ENCODE results near the gene TMEM108. TPM values are rescaled to one million over a fixed set of nuclear protein-coding genes. Genes with fewer than 3 reads are reported as not detected.

TMEM108 gene
- total RNA-seq, 1 donor from 2014 or later = 6.1 TPM

DNA sequence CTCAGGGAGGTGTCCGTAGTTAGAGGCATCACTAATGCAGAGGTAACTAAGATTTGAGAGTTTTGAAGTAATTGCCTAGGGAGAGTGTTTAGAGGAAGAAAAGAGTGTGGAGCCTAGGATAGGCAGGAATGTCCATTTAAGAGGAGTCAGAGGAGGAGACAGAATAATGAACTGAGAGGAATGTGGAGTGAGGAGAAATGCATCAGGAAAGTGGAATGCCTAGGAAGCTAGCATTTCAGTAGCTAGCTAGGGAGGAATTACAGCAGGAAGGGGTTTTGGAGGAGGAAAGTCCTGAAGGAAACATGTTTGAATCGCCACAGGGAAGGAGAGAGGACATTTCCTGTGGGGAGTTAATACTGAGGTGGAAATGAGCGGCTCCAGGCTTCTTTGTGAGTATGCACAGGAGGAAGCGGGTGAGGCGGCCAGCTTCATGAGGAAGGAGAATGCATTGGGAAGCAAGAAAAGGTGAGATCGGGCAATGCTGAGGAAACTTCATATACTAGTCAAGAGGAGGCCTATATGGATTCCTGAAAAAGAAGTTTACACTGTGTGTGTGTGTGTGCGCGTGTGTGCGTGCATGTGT is 154.3 kb downstream of the TMEM108 start:
- TF ChIP-seq, protein P1, sequence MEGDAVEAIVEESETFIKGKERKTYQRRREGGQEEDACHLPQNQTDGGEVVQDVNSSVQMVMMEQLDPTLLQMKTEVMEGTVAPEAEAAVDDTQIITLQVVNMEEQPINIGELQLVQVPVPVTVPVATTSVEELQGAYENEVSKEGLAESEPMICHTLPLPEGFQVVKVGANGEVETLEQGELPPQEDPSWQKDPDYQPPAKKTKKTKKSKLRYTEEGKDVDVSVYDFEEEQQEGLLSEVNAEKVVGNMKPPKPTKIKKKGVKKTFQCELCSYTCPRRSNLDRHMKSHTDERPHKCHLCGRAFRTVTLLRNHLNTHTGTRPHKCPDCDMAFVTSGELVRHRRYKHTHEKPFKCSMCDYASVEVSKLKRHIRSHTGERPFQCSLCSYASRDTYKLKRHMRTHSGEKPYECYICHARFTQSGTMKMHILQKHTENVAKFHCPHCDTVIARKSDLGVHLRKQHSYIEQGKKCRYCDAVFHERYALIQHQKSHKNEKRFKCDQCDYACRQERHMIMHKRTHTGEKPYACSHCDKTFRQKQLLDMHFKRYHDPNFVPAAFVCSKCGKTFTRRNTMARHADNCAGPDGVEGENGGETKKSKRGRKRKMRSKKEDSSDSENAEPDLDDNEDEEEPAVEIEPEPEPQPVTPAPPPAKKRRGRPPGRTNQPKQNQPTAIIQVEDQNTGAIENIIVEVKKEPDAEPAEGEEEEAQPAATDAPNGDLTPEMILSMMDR (IDR thresholded peaks at IDR 0.05; ENCODE audit: unreplicated experiment) = no peak
- no peaks in the 10 kb centered on the region for H3K27me3 Mint-ChIP-seq
- no peak for DNase-seq (ENCODE audit: low spot score, unreplicated experiment)
- no peaks in the 10 kb centered on the region for H3K9me3 Mint-ChIP-seq (ENCODE audit: low read depth)
- no peaks in the 10 kb centered on the region for H3K36me3 Mint-ChIP-seq (ENCODE audit: insufficient read depth)
- no peak overlapping the region for H3K4me3 Mint-ChIP-seq (ENCODE audit: low read depth)
- peak overlapping the region; percentile 27 for H3K27ac Mint-ChIP-seq
- H3K4me1 Mint-ChIP-seq (ENCODE audit: low read depth) = peaks cover 15% of the 10 kb centered on the region

DNA sequence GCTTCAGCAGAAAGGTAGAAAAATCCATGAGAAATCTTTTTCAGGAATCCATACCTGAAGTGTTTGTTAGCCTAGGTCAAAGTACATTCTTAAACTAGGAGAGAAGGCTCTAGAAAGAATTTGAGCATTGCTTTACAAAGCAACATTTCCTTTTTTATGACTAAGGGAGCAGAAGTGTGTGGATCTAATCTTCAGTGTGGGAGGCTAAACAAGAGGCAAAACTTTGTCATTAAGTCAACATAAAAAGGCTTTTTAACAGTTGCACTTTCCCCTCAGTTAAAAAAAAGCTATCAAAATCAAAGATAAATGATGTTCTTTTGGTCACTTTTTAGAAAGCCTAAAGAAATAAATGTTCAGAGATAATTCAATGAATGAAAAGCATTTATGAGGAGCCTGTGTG is 154.8 kb downstream of the TMEM108 start:
- TF ChIP-seq, protein P1 (IDR thresholded peaks at IDR 0.05; ENCODE audit: unreplicated experiment) = no peak
- H3K27ac Mint-ChIP-seq = peak overlapping the region; percentile 27
- DNase-seq (ENCODE audit: low spot score, unreplicated experiment) = no peak
- H3K9me3 Mint-ChIP-seq (ENCODE audit: low read depth) = no peaks in the 10 kb centered on the region
- peaks cover 13% of the 10 kb centered on the region for H3K4me1 Mint-ChIP-seq (ENCODE audit: low read depth)
- H3K36me3 Mint-ChIP-seq (ENCODE audit: insufficient read depth) = no peaks in the 10 kb centered on the region
- H3K4me3 Mint-ChIP-seq (ENCODE audit: low read depth) = no peak overlapping the region
- H3K27me3 Mint-ChIP-seq = no peaks in the 10 kb centered on the region

DNA sequence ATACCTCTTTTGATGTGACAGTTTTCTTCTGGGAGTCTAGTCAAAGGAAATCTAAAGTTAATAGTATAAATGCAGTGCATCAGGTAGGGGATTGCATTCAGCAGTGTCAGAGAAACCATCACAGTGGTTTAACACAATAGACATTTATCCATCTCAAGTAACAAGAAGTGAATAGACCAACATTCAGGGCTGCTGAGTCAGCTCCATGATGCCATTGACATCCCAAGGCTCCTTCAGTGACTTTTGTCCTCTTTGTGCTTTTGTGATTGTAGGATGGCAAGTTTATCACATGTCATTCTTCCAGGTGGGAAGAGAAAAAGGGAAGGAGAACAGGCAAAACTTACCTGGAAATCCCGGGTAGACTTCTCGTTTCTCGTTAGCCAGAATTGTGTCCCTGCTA is 158.3 kb downstream of the TMEM108 start:
- Mint-ChIP-seq H3K4me1 (ENCODE audit: low read depth) (peaks cover 12% of the 10 kb centered on the region), H3K27me3 (no peaks in the 10 kb centered on the region), H3K9me3 (ENCODE audit: low read depth) (peaks cover 8% of the 10 kb centered on the region), H3K36me3 (ENCODE audit: insufficient read depth) (peaks cover 3% of the 10 kb centered on the region), H3K27ac (no peak overlapping the region), H3K4me3 (ENCODE audit: low read depth) (no peak overlapping the region)
- no peak for DNase-seq (ENCODE audit: low spot score, unreplicated experiment)
- TF ChIP-seq, protein P1 (IDR thresholded peaks at IDR 0.05; ENCODE audit: unreplicated experiment) = no peak

DNA sequence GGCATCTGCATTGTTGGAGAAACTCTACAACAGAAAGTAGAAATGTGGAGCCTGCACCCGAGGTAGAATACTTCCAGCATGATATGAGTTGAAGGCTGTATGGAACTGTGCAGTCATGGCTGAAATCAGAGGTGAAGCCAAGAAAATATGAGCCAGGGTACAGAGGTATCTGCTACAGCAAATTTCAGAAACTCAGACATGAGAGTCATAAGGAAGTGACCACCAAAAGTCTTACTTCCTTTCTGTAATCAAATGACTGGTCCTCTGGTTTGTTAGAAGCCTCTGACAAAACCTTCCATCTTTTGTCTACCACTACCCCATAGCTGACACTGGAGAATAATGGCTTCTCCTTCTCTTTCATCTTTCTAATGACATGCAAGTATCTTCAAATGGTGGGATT is 159.4 kb downstream of the TMEM108 start:
- Mint-ChIP-seq H3K4me3 (ENCODE audit: low read depth) (no peak overlapping the region), H3K27me3 (no peaks in the 10 kb centered on the region), H3K4me1 (ENCODE audit: low read depth) (peaks cover 7% of the 10 kb centered on the region), H3K36me3 (ENCODE audit: insufficient read depth) (peaks cover 5% of the 10 kb centered on the region), H3K9me3 (ENCODE audit: low read depth) (peaks cover 14% of the 10 kb centered on the region), H3K27ac (no peak overlapping the region)
- no peak for DNase-seq (ENCODE audit: low spot score, unreplicated experiment)
- TF ChIP-seq, protein P1 (IDR thresholded peaks at IDR 0.05; ENCODE audit: unreplicated experiment) = no peak

DNA sequence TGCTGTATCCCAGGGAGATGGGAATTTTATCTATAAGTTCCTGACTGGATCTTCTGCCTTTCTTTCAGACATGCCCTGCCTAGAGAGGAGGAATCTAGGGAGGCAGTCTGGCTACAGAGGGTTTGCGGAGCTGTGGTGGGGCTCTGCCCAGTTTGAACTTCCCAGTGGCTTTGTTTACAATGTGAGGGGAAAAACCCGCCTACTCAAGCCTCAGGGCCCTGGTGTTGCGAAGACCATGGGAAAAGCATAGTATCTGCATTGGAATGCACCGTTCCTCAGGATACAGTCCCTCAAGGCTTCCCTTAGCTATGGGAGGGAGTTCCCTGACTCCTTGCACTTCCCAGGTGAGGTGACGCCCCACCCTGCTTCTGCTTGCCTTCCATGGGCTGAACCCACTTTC is 168.7 kb downstream of the TMEM108 start:
- TF ChIP-seq, protein P1 (IDR thresholded peaks at IDR 0.05; ENCODE audit: unreplicated experiment) = no peak
- no peak overlapping the region for H3K27ac Mint-ChIP-seq
- no peaks in the 10 kb centered on the region for H3K27me3 Mint-ChIP-seq
- H3K4me3 Mint-ChIP-seq (ENCODE audit: low read depth) = no peak overlapping the region
- H3K9me3 Mint-ChIP-seq (ENCODE audit: low read depth) = peaks cover 24% of the 10 kb centered on the region
- H3K4me1 Mint-ChIP-seq (ENCODE audit: low read depth) = peaks cover 3% of the 10 kb centered on the region
- no peak for DNase-seq (ENCODE audit: low spot score, unreplicated experiment)
- H3K36me3 Mint-ChIP-seq (ENCODE audit: insufficient read depth) = no peaks in the 10 kb centered on the region
